GM19023 (cell line): Measurements from ENCODE around the gene ABLIM1.

Experiments
- ATAC-seq: cut with Tn5 transposase; IDR thresholded peaks from one replicate; pipeline ENCODE4 v1.9.1; 2021; ENCODE audit warnings: mild to moderate bottlenecking, moderate library complexity; ENCODE audit not compliant: unreplicated experiment

Gene ABLIM1

GRCh38 chr10:114680543-114681117, 22.6 kb upstream of the ABLIM1 start:
- no peak for ATAC-seq

DNA sequence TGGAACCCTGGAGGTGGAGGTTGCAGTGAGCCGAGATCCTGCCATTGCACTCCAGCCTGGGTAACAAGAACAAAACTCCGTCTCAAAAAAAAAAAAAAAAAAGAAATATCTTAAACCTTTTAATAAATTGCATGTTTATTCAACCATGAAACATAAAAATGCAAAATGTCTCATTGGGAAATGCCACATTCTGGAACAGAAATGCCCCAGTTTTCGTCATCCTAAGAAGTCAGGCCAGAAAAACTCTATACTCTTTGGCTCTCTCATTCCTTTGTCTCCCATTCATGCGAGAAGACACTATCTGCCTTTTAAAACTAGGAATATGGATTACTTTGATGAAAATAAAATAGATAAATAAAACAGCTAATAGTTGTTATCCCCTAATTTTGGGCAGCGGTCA, 21.5 kb upstream of the ABLIM1 start:
- no peak for ATAC-seq

DNA sequence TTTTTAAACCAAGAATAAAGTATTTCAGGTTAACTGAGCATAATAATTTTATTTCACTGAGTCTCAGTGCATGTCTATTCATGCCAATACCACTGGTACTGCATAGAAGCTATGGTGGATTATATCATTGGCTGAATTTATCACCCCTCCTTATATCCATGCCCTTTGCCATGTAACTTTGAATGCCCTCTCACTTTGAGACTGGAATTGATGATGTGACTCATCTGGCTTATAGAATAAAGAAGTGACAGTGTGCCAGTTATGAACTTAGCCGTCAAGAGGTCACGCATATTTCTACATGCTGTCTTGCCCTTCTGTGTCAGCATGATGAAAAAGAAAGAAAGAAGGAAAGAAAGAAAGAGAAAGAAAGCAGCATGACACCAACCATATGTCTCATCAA, 20.7 kb upstream of the ABLIM1 start:
- no peak for ATAC-seq

- ATAC-seq: no peak
Measured at GRCh38 chr10:114678336-114678735, 20.3 kb upstream of the ABLIM1 start.

- ATAC-seq: no peak
Measured at GRCh38 chr10:114674346-114674745, 16.3 kb upstream of the ABLIM1 start.

DNA sequence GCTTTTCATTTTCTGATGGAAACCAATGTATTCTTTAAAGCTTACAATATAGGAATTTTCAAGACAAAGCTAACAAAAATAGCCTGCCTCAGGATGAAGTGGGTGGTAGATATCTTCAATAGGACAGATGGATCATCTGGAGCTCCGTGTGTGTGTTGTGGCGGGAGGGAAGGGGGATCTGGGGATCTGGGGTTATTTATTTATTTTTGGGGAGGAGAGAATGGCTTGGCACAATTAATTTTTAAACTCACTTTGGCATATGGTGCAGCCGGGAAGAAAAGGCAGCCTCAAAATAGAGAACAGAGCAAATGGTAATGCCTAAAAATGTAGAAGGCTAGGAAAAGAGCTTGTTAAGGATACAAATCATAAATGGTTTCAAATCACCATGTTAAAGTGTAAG, 11.6 kb upstream of the ABLIM1 start:
- no peak for ATAC-seq

DNA sequence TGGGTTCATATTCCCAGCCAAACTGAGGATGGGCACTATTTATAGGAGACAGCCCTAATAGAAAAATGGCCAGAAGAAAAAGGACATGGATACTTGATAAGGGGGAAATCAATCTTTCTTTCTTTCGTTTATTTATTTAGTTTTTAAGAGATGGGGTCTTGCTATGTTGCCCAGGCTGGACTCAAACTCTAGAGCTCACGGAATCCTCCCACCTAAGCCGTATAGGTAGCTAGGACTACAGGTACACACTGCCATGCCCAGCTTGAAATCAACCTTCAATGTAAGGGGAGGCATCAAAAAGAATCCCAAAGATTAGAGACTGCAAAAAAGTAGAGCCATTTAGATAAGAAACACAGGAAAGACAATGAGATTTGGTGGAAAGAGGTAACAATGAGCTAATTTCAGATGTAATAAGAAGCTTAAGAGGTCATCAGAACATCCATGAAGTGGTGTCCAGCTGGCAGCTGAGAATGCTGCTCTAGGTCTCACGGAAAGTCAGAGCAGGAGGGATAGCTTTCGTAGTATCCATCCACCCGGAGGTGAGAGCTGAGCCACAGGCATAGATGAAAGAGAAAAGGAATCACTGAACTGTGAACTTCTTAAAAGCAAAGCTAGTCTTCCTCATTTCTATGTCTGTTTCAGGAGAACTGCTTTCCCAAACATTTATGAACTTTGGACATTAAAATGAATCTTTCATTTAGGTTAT, 10.5 kb upstream of the ABLIM1 start:
- ATAC-seq: no peak

GRCh38 chr10:114665873-114666272, 7.8 kb upstream of the ABLIM1 start:
- ATAC-seq: no peak

- no peak for ATAC-seq
Measured at GRCh38 chr10:114665406-114665805, 7.3 kb upstream of the ABLIM1 start.

- ATAC-seq: no peak
Measured at GRCh38 chr10:114664127-114664526, 6.1 kb upstream of the ABLIM1 start.

DNA sequence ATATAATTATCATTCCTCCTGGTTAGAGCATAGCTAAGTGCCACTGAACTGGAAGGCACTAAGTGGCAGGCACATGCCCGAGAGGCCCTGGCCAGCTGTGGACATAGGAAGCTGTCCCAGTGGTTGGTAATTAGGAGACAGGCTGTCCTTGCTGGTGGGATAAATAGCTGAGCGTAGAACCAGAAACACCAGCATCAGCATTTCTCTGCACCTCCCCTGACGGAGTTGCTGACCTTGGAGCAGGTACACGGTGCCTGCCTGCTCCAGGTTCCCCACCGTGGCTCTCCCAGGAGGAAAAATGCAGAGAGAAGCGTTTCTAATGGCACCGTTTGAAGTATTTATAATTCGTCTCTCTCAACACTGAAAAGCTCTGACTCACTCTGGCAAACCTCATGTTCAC, 5.6 kb upstream of the ABLIM1 start:
- no peak for ATAC-seq

DNA sequence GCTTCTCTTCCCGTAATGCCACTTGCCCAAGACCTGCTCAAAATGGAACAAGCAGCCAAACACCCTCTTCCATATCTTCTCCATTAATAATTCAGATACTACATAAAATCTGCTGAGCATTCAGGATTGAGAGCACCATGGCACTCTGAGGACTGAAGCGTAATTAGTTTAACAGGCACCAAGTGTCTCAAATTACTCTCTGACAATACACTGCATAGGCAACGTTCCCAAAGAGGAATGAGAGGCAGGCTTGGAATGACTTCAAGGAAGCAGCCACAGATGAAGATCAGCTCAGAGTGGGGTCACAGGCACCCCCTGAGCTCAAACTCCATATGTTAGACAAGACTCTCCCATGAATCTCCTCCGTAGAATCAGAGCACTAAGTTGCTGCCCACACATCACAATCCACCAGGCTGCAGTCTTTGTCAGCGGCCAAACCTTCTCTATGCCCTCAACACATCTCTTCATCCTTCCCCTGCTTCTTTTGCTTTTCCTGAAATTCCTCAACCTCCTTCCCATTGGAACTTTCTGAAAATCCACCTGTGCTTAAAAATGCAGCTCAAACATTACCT, 4.7 kb upstream of the ABLIM1 start:
- ATAC-seq: no peak

DNA sequence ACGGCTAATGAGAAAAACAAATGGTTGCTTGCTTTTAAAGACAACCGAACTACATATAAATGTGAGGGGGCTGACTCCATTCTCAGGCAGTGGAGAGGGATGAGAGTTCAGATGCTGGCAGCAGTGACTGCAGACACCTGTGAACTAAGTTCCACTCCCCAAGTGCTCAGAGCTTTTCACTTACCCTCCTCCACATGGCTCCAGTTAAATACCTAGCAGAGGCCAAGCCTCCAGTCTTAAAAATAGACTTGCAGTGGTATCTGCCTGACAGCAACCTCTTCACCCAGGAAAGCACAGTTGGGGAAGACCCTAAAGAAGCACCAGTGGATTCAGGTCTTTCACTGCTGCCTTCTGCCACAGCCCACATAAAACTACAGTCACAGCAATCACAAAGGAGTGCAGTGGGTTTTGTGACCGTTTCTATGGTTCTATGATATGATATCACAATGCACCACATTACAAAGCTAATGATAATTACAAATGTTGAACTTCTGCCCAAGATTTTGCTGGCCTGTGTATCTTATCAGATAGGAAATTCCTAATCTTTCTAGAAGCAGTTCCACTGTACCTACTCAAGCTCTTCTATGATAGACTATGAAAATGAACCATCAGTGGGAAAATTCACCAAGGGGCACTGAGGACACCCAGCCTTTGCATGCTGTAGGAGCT, 3.3 kb upstream of the ABLIM1 start:
- ATAC-seq: no peak

- ATAC-seq: no peak
Measured at GRCh38 chr10:114655671-114656070, 2.4 kb downstream of the ABLIM1 start.

GRCh38 chr10:114654822-114655575, 3.1 kb downstream of the ABLIM1 start:
- ATAC-seq: no peak

- ATAC-seq: no peak
Measured at GRCh38 chr10:114653926-114654325, 4.1 kb downstream of the ABLIM1 start.

GRCh38 chr10:114652402-114653368, 5.4 kb downstream of the ABLIM1 start:
- ATAC-seq: no peak

DNA sequence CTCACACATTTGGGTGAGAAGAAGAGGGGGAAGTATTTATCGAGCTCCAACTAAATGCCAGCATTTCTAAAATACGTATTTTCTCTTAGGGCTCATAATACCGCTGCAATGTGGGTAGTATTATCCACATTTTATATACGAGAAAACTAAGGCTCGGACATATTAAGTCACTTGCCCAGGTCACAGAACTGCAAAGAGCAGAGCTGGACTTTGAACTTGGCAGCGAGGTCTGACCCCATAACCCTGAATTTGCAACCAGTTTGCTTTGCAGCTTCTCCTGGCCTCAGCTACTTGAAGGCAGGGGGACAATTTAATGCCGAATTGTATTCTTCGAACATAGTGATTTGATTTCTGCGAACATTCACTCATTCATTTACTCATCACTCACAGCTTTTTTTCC, 7.2 kb downstream of the ABLIM1 start:
- no peak for ATAC-seq

GRCh38 chr10:114650266-114650665, 7.8 kb downstream of the ABLIM1 start:
- no peak for ATAC-seq

GRCh38 chr10:114649217-114649903, 8.7 kb downstream of the ABLIM1 start:
- ATAC-seq: no peak
